Fibroblast of lung (primary cell): ENCODE measurements around the gene KCNJ12. TPM values are rescaled to one million over a fixed set of nuclear protein-coding genes. Genes with fewer than 3 reads are reported as not detected.

Source experiments
- DNase-seq, 2 donors: peaks; one replicate each; pipeline versions ENCODE4 v3.0.0 to v3.0.0-alpha.2; 2010; ENCODE audit warnings: low read depth in 2 of 2
- H2AFZ ChIP-seq: 2 replicates; pipeline ENCODE4 v1.5.1; 2012; ENCODE audit warnings: low read length, control low read depth, inconsistent platforms
- H3K27ac ChIP-seq: 2 replicates; pipeline ENCODE4 v1.5.1; 2011; ENCODE audit warnings: low read length, control low read depth; ENCODE audit not compliant: insufficient read depth
- H3K27me3 ChIP-seq: 2 replicates; pipeline ENCODE4 v1.5.1; 2011; ENCODE audit warnings: mild to moderate bottlenecking, low read length; ENCODE audit not compliant: control insufficient read depth, insufficient read depth
- H3K36me3 ChIP-seq: 2 replicates; pipeline ENCODE4 v1.5.1; 2011; ENCODE audit warnings: low read length; ENCODE audit not compliant: control insufficient read depth, insufficient read depth
- H3K4me1 ChIP-seq: 2 replicates; pipeline ENCODE4 v1.5.1; 2011; ENCODE audit warnings: low read length; ENCODE audit not compliant: control insufficient read depth, insufficient read depth; ENCODE audit errors: extremely low read depth
- H3K4me2 ChIP-seq: 2 replicates; pipeline ENCODE4 v1.5.1; 2011; ENCODE audit warnings: low read length, control low read depth; ENCODE audit not compliant: insufficient read depth; ENCODE audit errors: extremely low read depth
- H3K4me3 ChIP-seq, 4 experiments: fragments of 200-600 bp in 1 of 4; sonication (generic) in 1 of 4; replicated peaks in 1 of 4; 2 replicates each; pipeline ENCODE4 v1.5.1; 2011 to 2016; ENCODE audit warnings: low read length in 4 of 4, low read depth in 3 of 4, mild to moderate bottlenecking in 3 of 4, control low read depth in 2 of 4, inconsistent platforms in 1 of 4, mixed read lengths in 1 of 4; ENCODE audit not compliant: insufficient read depth in 1 of 4; ENCODE audit errors: control extremely low read depth in 1 of 4
- H3K79me2 ChIP-seq: 2 replicates; pipeline ENCODE4 v1.5.1; 2012; ENCODE audit warnings: mild to moderate bottlenecking, low read length, inconsistent platforms; ENCODE audit not compliant: control insufficient read depth, insufficient read depth
- H3K9ac ChIP-seq: 2 replicates; pipeline ENCODE4 v1.5.1; 2011; ENCODE audit warnings: mild to moderate bottlenecking, low read length, control low read depth; ENCODE audit not compliant: insufficient read depth
- H3K9me3 ChIP-seq: 2 replicates; pipeline ENCODE4 v1.5.1; 2012; ENCODE audit warnings: low read depth, low read length; ENCODE audit not compliant: control insufficient read depth, insufficient read depth
- H4K20me1 ChIP-seq: 2 replicates; pipeline ENCODE4 v1.5.1; 2011; ENCODE audit warnings: low read length; ENCODE audit not compliant: control insufficient read depth, insufficient read depth; ENCODE audit errors: extremely low read depth
- EZH2 ChIP-seq: IDR thresholded peaks from 2 replicates; pipeline ENCODE4 v1.5.1; 2012; ENCODE audit warnings: low read length, control low read depth, mild to moderate bottlenecking; ENCODE audit errors: missing control alignments
- polyA plus RNA-seq, 2 donors: library from polyadenylated mRNA; depleted of rRNA in 1 of 2; stranded (reverse) in 1 of 2; unstranded in 1 of 2; fragments of >200 nt; gene quantifications; 2 replicates each; pipeline ENCODE4 v1.2.1, GENCODE V29; 2011 to 2012; ENCODE audit warnings: missing spikeins in 1 of 2
- total RNA-seq: library from RNA; depleted of rRNA; stranded (reverse); fragments of >200 nt; gene quantifications from 2 replicates; pipeline ENCODE4 v1.2.1, GENCODE V29; 2014
- TF ChIP-seq, protein P1 (sequence below), 2 donors: IDR thresholded peaks in 1 of 2; conservative IDR thresholded peaks in 1 of 2; 1 replicate in 1 of 2; 2 replicates in 1 of 2; pipeline ENCODE4 v1.5.1; 2011 to 2012; ENCODE audit warnings: low read length in 2 of 2, control low read depth in 1 of 2, inconsistent platforms in 1 of 2, low read depth in 1 of 2, mild to moderate bottlenecking in 1 of 2

KCNJ12 gene
- total and polyA plus RNA-seq, 2 donors (not counting 1 experiment from before 2014, with no cell fraction given): 0.09 to 0.66 TPM

DNA sequence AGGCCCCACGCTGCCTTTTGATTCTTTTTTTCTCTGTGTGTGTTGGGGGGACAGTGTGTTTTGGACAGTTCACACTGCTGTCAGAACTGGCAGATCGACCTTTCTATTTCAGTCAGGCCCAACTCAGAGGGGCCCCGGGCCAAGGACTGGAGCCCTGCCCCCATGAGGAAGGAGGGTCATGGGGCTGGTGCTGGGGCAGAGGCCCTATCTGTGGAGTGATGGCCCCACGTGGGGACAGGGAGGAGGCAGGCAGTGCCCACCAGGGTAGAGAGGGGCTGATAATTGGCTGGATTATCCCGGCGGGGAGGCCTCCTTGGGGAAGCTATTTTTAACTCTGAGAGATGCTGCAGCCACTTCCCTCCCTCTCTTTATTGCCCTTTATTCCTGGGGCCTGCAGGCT is 5.7 kb upstream of the KCNJ12 start:
- Histone ChIP-seq H3K36me3 (no peaks in the 10 kb centered on the region), H3K79me2 (no peaks in the 10 kb centered on the region), H3K9me3 (no peaks in the 10 kb centered on the region), H3K9ac (no peak overlapping the region), H3K4me1 (no peaks in the 10 kb centered on the region), H3K4me2 (no peak overlapping the region), H3K4me3 (no peak overlapping the region), H3K27me3 (no peaks in the 10 kb centered on the region), H4K20me1 (no peaks in the 10 kb centered on the region), H3K27ac (no peak overlapping the region), H2AFZ (no peak overlapping the region)
- TF ChIP-seq, protein P1, sequence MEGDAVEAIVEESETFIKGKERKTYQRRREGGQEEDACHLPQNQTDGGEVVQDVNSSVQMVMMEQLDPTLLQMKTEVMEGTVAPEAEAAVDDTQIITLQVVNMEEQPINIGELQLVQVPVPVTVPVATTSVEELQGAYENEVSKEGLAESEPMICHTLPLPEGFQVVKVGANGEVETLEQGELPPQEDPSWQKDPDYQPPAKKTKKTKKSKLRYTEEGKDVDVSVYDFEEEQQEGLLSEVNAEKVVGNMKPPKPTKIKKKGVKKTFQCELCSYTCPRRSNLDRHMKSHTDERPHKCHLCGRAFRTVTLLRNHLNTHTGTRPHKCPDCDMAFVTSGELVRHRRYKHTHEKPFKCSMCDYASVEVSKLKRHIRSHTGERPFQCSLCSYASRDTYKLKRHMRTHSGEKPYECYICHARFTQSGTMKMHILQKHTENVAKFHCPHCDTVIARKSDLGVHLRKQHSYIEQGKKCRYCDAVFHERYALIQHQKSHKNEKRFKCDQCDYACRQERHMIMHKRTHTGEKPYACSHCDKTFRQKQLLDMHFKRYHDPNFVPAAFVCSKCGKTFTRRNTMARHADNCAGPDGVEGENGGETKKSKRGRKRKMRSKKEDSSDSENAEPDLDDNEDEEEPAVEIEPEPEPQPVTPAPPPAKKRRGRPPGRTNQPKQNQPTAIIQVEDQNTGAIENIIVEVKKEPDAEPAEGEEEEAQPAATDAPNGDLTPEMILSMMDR (conservative IDR thresholded peaks at IDR 0.05 in 1 of 2, IDR thresholded peaks at IDR 0.05 in 1 of 2; ENCODE audit: low read depth in 1 of 2, low read length in 2 of 2): no peak
- TF ChIP-seq EZH2: no peak
- peak in 1 of 2 donors; percentile 8 for DNase-seq

DNA sequence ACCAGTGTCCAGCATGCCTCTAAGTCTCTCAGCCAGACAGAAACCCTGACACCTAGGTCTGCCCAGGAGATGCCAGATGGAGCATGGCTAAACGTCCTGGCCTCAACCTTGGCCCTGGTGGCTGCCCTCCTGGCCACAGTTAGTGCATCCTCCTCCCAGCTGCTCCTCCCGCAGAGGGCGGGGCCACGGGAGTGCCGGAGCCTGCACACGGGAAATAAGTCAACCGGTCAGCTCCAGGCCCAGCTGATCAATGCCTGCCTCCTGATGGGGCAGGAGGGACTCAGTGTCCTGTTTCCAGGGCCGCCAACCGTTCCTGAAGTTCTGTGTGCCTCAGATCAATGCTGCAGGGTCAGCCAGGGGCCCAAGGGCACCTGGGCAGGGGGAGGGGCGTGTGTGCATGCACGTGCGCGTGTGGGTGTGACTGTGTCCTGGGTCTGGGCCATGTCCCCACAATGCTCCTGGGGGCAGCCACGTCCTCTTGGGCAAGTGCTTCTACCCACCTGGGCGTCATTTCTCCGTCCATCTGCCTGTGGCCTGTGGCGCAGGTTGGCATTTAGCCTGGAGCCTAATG is 4.6 kb upstream of the KCNJ12 start:
- no peaks in the 10 kb centered on the region for H3K9me3 ChIP-seq
- TF ChIP-seq EZH2: no peak
- TF ChIP-seq, protein P1 (conservative IDR thresholded peaks at IDR 0.05 in 1 of 2, IDR thresholded peaks at IDR 0.05 in 1 of 2; ENCODE audit: low read depth in 1 of 2, low read length in 2 of 2): no peak
- no peaks in the 10 kb centered on the region for H4K20me1 ChIP-seq
- H3K36me3 ChIP-seq: no peaks in the 10 kb centered on the region
- no peak overlapping the region for H3K4me3 ChIP-seq
- peaks cover 3% of the 10 kb centered on the region for H3K27me3 ChIP-seq
- no peak overlapping the region for H3K27ac ChIP-seq
- H3K79me2 ChIP-seq: no peaks in the 10 kb centered on the region
- no peak overlapping the region for H3K4me2 ChIP-seq
- no peak overlapping the region for H2AFZ ChIP-seq
- no peak for DNase-seq
- no peak overlapping the region for H3K9ac ChIP-seq
- H3K4me1 ChIP-seq: no peaks in the 10 kb centered on the region

DNA sequence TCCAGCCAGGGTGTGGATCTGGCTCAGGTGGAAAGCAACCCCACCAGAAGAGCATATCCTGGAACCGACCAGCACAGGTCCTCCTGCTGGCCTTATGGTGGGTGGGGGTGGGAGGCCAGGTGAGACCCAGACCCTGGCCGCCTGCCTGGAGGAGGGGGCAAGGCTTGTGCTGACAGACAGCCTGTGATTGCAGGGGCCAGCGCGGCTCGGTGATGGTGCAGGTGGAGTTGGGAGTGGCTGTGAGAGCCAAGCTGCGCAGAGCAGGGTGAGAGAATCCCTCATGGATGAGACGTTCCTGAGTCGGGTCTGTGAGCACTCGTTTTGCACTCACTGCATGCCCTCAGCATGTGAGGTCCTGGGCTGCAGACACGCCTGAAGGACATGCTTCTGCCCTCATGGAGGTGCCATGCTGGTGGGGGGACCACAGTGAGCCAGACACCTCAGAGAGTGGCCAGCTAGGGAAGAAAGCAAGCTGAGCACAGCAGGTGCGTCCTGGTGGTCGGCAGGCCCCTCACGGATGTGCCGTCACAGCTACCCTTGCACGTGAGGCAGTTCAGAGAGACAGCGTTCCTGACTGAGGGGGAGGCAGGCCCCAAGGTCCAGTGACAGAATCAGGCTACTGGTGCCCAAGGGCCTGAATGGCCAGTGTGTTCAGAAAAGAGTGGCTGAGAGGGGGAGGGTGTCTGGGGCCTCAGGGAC is 3.8 kb upstream of the KCNJ12 start:
- no peaks in the 10 kb centered on the region for H3K79me2 ChIP-seq
- no peak overlapping the region for H3K4me3 ChIP-seq
- TF ChIP-seq, protein P1 (conservative IDR thresholded peaks at IDR 0.05 in 1 of 2, IDR thresholded peaks at IDR 0.05 in 1 of 2; ENCODE audit: low read depth in 1 of 2, low read length in 2 of 2): no peak
- TF ChIP-seq EZH2: no peak
- no peak overlapping the region for H2AFZ ChIP-seq
- H4K20me1 ChIP-seq: no peaks in the 10 kb centered on the region
- peaks cover 9% of the 10 kb centered on the region for H3K27me3 ChIP-seq
- H3K27ac ChIP-seq: no peak overlapping the region
- H3K4me2 ChIP-seq: no peak overlapping the region
- H3K36me3 ChIP-seq: no peaks in the 10 kb centered on the region
- H3K4me1 ChIP-seq: no peaks in the 10 kb centered on the region
- no peak for DNase-seq
- no peak overlapping the region for H3K9ac ChIP-seq
- H3K9me3 ChIP-seq: no peaks in the 10 kb centered on the region
